ENCODE results near the gene TMEM184A. TPM values are rescaled to one million over a fixed set of nuclear protein-coding genes. Genes with fewer than 3 reads are reported as not detected.
A peak's percentile ranks its signal among the peaks of the same experiment; 100 is the strongest.

The TMEM184A gene
- total and polyA plus RNA-seq, 2 donors (not counting 3 experiments of a cell fraction or from before 2014, with no cell fraction given), result 0.48 TPM; not detected in 1

DNA sequence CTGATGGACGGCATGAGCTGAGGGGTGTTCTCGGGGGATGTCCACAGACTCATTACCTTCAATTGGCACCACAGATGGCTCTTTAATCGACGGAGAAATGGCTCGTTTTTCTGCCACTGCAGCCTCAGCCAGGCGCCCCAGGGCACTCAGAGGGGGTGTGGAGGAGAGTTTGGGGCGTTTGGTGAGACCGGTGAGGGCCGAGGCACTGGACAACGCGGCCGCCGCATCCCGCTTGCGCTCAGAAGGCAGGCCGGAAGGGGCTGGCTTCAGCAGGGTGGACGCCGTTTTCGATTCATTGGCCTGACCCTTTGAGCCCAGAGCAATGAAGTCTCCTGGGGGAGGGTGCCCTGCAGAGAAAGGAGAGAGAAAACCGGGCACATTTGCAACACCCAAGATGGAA lies 53.2 kb downstream of the TMEM184A start:
- H3K27me3 ChIP-seq (ENCODE audit: control insufficient read depth in 2 of 2, insufficient read depth in 2 of 2, low read length in 2 of 2), result no peaks in the 10 kb centered on the region
- H3K27ac ChIP-seq (ENCODE audit: insufficient read depth, low read depth, low read length), result no peak overlapping the region
- dilution Hi-C loops (cut with MboI; ENCODE audit: extremely low pct_ligation_motif_present, low sequenced_read_pairs) (no loop called here), intact Hi-C loops (cut with micrococcal nuclease) (no loop called here)
- BruUV-seq (replicated peaks), result no TSS peak
- no peaks in the 10 kb centered on the region for H4K20me1 ChIP-seq (replicated peaks; ENCODE audit: control insufficient read depth, extremely low read depth, insufficient read depth, low read length)
- ChIA-PET POLR2A (no interaction called here), CTCF (interaction anchor here (1.4 kb wide), 1 partner anchor 56 kb away, joined by 3 read pairs; no protein-coding TSS in a partner anchor)
- peaks cover 5% of the 10 kb centered on the region for H3K4me1 ChIP-seq (ENCODE audit: control insufficient read depth, extremely low read depth, insufficient read depth, low read length)
- H3K4me3 ChIP-seq (replicated peaks in 1 of 3; ENCODE audit: insufficient read depth in 1 of 3, low read depth in 1 of 3, low read length in 3 of 3), result peak overlapping the region in 1 of 3 experiments; percentile 56
- H3K9me3 ChIP-seq (replicated peaks; ENCODE audit: control insufficient read depth, insufficient read depth, low read length), result no peaks in the 10 kb centered on the region
- H3K36me3 ChIP-seq (ENCODE audit: control insufficient read depth in 2 of 2, extremely low read depth in 1 of 2, insufficient read depth in 2 of 2, low read length in 2 of 2), result peaks cover 0 to 22% of the 10 kb centered on the region in 2 experiments
- no peak overlapping the region for H3K9ac ChIP-seq (replicated peaks; ENCODE audit: extremely low read depth, insufficient read depth, low read length)
- no peak overlapping the region for H2AFZ ChIP-seq (ENCODE audit: low read depth, low read length)
- TF ChIP-seq FOS (IDR thresholded peaks at IDR 0.05; ENCODE audit: borderline replicate concordance, insufficient read depth, low read length) (no peak), POLR2AphosphoS5 (IDR thresholded peaks at IDR 0.05; ENCODE audit: insufficient read depth, low read depth, low read length) (no peak), JUN (IDR thresholded peaks at IDR 0.05; ENCODE audit: borderline replicate concordance, insufficient read depth, insufficient read length, low read depth) (no peak), MYC (IDR thresholded peaks at IDR 0.05; ENCODE audit: low read depth, low read length) (no peak), GATA2 (IDR thresholded peaks at IDR 0.05; ENCODE audit: insufficient read depth, insufficient read length, low read depth, low read length) (no peak), POLR2A (IDR thresholded peaks at IDR 0.05; ENCODE audit: low read depth, low read length) (no peak), EZH2 (IDR thresholded peaks at IDR 0.05; ENCODE audit: borderline replicate concordance, low read depth, low read length, severe bottlenecking) (no peak)
- TF ChIP-seq, protein P1, sequence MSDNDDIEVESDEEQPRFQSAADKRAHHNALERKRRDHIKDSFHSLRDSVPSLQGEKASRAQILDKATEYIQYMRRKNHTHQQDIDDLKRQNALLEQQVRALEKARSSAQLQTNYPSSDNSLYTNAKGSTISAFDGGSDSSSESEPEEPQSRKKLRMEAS (IDR thresholded peaks at IDR 0.05; ENCODE audit: insufficient read depth, insufficient read length), result no peak
- TF ChIP-seq, protein P2, sequence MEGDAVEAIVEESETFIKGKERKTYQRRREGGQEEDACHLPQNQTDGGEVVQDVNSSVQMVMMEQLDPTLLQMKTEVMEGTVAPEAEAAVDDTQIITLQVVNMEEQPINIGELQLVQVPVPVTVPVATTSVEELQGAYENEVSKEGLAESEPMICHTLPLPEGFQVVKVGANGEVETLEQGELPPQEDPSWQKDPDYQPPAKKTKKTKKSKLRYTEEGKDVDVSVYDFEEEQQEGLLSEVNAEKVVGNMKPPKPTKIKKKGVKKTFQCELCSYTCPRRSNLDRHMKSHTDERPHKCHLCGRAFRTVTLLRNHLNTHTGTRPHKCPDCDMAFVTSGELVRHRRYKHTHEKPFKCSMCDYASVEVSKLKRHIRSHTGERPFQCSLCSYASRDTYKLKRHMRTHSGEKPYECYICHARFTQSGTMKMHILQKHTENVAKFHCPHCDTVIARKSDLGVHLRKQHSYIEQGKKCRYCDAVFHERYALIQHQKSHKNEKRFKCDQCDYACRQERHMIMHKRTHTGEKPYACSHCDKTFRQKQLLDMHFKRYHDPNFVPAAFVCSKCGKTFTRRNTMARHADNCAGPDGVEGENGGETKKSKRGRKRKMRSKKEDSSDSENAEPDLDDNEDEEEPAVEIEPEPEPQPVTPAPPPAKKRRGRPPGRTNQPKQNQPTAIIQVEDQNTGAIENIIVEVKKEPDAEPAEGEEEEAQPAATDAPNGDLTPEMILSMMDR (IDR thresholded peaks at IDR 0.05; ENCODE audit: extremely low read depth in 1 of 2, insufficient read depth in 1 of 2, low read depth in 1 of 2, low read length in 2 of 2), result no peak
- peaks cover 24% of the 10 kb centered on the region for H3K79me2 ChIP-seq (ENCODE audit: control insufficient read depth, insufficient read depth, low read length)
- FAIRE-seq (no peak), DNase-seq (ENCODE audit: low read depth, low spot score) (no peak)
- H3K4me2 ChIP-seq (ENCODE audit: insufficient read depth, low read length), result peak overlapping the region; percentile 49
- no peaks in the 10 kb centered on the region for H3K9me1 ChIP-seq (replicated peaks; ENCODE audit: control insufficient read depth, extremely low read depth, insufficient read depth, low read length)

Measured in endothelial cell of umbilical vein (primary cell).